Suprapubic skin (tissue), 4 donors: ENCODE data around the gene PTPRN2. TPM values are rescaled to one million over a fixed set of nuclear protein-coding genes. Genes with fewer than 3 reads are reported as not detected.

Experiments
- DNase-seq, 2 donors: peaks; one replicate each; pipeline ENCODE4 v3.0.0-alpha.2; 2019; ENCODE audit warnings: low spot score in 2 of 2
- H3K27ac ChIP-seq: fragments of 200-600 bp; sonication (generic); one replicate; pipeline ENCODE4 v1.5.1; 2019
- H3K27me3 ChIP-seq: fragments of 200-600 bp; sonication (generic); one replicate; pipeline ENCODE4 v1.5.1; 2019
- H3K36me3 ChIP-seq: fragments of 200-600 bp; sonication (generic); one replicate; pipeline ENCODE4 v1.5.1; 2019
- H3K4me1 ChIP-seq: fragments of 200-600 bp; sonication (generic); one replicate; pipeline ENCODE4 v1.5.1; 2019
- H3K4me3 ChIP-seq: fragments of 200-600 bp; sonication (generic); one replicate; pipeline ENCODE4 v1.5.1; 2019; ENCODE audit warnings: mild to moderate bottlenecking
- H3K9me3 ChIP-seq: fragments of 200-600 bp; sonication (generic); one replicate; pipeline ENCODE4 v1.5.1; 2019
- EP300 ChIP-seq: sonication (generic); formaldehyde crosslinking; IDR thresholded peaks from one replicate; pipeline ENCODE4 v1.6.1; 2017; ENCODE audit warnings: antibody characterized with exemption
- POLR2A ChIP-seq, 2 donors: fragments of 450-650 bp; IDR thresholded peaks; one replicate each; pipeline ENCODE4 v1.6.1; 2017; ENCODE audit warnings: antibody characterized with exemption in 2 of 2, mild to moderate bottlenecking in 2 of 2, moderate library complexity in 2 of 2
- POLR2AphosphoS5 ChIP-seq, 3 donors: sonication (generic); formaldehyde crosslinking; IDR thresholded peaks; one replicate each; pipeline ENCODE4 v1.6.1; 2017; ENCODE audit warnings: antibody characterized with exemption in 3 of 3
- WGBS: methylation state at CpG from one replicate; pipeline ENCODE4 v1.1.5; 2018; 5-methylcytosine and 5-hydroxymethylcytosine counted together
- total RNA-seq, 4 donors: library from RNA; depleted of rRNA; stranded (reverse); fragments of >200 nt; gene quantifications; one replicate each; pipeline ENCODE4 v1.1.0, GENCODE V29; 2016
- TF ChIP-seq, protein P1 (sequence below), 2 donors: fragments of 200-600 bp in 1 of 2; fragments of 450-650 bp in 1 of 2; sonication (generic) in 1 of 2; IDR thresholded peaks; one replicate each; pipeline ENCODE4 v1.5.1; 2016 to 2019; ENCODE audit warnings: antibody characterized with exemption in 2 of 2, mild to moderate bottlenecking in 1 of 2, moderate library complexity in 1 of 2

Gene PTPRN2
- total RNA-seq, 4 donors from 2014 or later, result 0.23 to 1.8 (median 1.3) TPM

DNA sequence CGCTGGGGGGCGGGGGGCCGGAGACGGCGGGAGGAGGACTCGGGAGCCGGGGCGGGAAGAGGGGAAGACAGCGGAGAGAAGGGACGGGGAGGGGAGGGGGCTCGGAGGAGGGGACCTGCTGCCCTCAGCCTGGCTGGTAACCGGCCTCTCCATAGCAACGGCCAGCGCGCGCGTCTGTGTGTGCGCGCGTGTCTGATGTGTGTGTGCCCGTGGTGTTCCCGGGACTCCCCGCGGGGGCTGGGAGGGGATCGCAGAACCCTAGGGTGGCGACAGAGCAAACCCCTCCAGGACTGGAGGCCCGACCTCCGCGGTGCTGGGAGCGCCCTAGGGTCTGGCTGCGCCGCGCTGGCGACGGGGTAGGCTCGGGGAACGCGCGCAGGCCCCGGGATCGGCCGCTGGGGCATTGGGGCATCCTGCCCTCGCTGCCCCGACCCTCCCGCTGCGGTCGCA lies 894.5 kb downstream of the PTPRN2 start:
- DNase-seq, result no peak
- no peak overlapping the region for H3K27ac ChIP-seq
- H3K9me3 ChIP-seq, result no peaks in the 10 kb centered on the region
- TF ChIP-seq EP300, result no peak
- TF ChIP-seq POLR2A (IDR thresholded peaks at IDR 0.05), result no peak
- TF ChIP-seq, protein P1, sequence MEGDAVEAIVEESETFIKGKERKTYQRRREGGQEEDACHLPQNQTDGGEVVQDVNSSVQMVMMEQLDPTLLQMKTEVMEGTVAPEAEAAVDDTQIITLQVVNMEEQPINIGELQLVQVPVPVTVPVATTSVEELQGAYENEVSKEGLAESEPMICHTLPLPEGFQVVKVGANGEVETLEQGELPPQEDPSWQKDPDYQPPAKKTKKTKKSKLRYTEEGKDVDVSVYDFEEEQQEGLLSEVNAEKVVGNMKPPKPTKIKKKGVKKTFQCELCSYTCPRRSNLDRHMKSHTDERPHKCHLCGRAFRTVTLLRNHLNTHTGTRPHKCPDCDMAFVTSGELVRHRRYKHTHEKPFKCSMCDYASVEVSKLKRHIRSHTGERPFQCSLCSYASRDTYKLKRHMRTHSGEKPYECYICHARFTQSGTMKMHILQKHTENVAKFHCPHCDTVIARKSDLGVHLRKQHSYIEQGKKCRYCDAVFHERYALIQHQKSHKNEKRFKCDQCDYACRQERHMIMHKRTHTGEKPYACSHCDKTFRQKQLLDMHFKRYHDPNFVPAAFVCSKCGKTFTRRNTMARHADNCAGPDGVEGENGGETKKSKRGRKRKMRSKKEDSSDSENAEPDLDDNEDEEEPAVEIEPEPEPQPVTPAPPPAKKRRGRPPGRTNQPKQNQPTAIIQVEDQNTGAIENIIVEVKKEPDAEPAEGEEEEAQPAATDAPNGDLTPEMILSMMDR (IDR thresholded peaks at IDR 0.05), result no peak
- no peak for TF ChIP-seq POLR2AphosphoS5 (IDR thresholded peaks at IDR 0.05)
- no CpG with 5 or more reads among the region's 47 CpGs for WGBS
- H3K36me3 ChIP-seq, result no peaks in the 10 kb centered on the region
- peaks cover 74% of the 10 kb centered on the region for H3K27me3 ChIP-seq
- no peak overlapping the region for H3K4me3 ChIP-seq
- H3K4me1 ChIP-seq, result peaks cover 46% of the 10 kb centered on the region

DNA sequence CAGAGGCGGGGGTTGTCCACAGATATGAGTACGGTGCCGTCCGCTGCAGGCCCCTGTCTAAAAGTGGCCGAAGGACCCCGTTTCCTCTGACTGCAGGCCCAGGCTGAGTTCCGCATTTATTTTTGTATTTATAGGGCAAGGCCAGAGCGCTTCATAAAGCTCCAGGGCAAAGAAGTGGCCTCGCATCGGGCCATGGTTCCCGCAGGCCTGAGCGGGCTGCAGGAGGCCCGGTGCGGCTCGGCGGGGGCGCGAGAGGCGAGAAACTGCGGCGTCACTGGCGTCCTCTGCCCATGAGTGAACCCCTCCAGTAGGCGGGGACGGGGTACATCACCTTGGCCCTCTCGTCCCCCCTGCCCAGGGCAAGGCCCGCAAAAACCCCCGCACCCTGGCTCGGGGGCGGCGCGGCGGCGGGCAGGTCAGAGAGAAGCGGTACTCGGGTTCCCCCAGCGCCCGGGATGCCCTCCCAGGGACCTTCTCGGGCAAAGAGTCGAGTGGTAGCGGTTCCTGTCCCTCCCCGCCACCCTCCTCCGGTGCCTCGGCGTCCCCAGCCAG lies 895.1 kb downstream of the PTPRN2 start:
- no peak for TF ChIP-seq POLR2A (IDR thresholded peaks at IDR 0.05)
- Histone ChIP-seq H3K4me3 (no peak overlapping the region), H3K27ac (no peak overlapping the region), H3K9me3 (no peaks in the 10 kb centered on the region), H3K4me1 (peaks cover 46% of the 10 kb centered on the region), H3K27me3 (peaks cover 74% of the 10 kb centered on the region), H3K36me3 (no peaks in the 10 kb centered on the region)
- 18% methylated on average over 25 of the region's 44 CpGs for WGBS
- peak in 1 of 2 donors; percentile 64 for DNase-seq

DNA sequence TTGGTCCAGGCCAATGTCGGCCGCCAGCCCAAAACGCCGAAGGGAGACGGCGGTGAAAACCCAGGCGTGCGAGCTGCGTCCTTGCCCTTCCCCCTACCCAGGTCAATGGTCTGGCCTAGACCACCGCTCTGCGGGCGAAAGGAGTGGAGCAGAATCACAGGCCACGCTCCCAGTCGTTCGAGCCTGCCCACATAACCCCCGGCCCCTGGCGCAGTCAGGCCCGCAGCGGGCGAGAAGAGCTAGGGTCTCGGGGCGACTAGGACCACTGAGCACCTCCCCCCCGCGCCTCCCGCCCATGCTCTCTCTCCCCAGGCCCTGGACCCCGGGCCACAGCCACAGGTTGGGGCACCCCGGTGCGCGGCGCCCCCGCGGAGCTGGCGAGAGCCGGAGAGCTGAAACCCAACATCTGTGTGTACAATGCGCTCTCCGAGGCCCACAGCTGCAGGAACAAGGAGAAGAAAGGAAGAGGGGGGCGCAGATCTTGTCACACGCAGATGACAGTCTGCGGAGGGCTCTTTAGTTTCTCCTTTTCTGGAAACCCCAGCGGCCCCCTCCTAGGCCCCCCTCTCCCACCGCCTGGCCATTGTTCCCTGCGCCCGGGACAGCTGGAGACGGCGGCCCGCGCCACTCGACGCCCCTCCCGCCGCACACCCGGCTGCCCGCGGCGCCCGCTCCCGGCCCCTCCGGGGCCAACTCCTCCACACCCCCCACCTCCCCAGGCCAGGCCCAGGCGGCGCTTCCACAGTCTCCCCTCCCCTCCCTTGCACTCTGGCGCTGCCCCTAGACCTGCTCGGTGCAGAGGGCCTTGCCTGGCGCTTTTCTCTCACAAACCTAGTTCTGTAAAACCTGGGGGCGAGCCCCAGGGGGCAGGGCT lies 895.8 kb downstream of the PTPRN2 start:
- no peaks in the 10 kb centered on the region for H3K9me3 ChIP-seq
- no peak overlapping the region for H3K27ac ChIP-seq
- no peak for TF ChIP-seq POLR2AphosphoS5 (IDR thresholded peaks at IDR 0.05)
- TF ChIP-seq EP300, result no peak
- TF ChIP-seq, protein P1 (IDR thresholded peaks at IDR 0.05), result no peak
- TF ChIP-seq POLR2A (IDR thresholded peaks at IDR 0.05), result no peak
- 12% methylated on average over 12 of the region's 64 CpGs for WGBS
- H3K4me1 ChIP-seq, result peaks cover 46% of the 10 kb centered on the region
- no peaks in the 10 kb centered on the region for H3K36me3 ChIP-seq
- DNase-seq, result peak in 1 of 2 donors; percentile 77
- H3K27me3 ChIP-seq, result peaks cover 81% of the 10 kb centered on the region
- H3K4me3 ChIP-seq, result peak overlapping the region; percentile 43

DNA sequence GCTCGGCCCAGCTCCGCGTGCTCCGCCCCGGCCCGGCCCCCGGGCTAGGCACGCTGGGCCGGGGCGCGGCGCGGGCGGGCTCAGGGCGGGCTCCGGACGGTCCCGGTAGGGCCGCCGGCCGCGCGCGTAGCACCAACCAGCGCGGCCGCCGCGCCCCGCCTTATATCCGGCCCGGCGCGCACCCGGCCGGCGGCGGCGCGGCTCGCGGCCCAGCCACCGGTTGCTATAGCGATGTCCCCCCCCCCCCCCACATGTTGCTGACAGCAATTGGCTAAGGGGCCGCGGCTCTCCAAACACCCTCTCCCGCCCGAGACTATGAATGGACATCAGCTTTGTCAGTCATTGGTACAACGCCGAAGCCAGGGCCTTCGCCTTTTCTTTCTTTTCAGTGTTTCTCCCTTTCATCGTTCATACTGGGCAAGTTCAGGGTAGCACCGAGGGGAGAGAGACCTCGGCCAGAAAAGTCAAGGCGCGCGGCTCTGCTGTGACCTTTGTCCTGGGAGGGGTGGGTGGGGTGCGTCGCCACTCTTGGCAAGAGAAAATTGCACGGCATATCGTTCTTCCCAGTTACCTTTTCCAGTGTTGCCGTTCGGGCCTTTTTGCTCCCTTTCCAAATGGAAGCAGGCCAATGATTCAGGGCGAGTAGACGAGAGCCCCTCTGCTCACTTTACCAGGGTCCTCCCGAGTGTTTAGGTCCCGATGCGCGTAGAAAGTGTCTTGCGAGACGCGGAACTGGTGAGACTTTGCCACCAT lies 896.6 kb downstream of the PTPRN2 start:
- no peak overlapping the region for H3K27ac ChIP-seq
- TF ChIP-seq POLR2AphosphoS5 (IDR thresholded peaks at IDR 0.05), result no peak
- no peak for TF ChIP-seq EP300
- no peak for TF ChIP-seq POLR2A (IDR thresholded peaks at IDR 0.05)
- TF ChIP-seq, protein P1 (IDR thresholded peaks at IDR 0.05), result no peak
- peaks cover 46% of the 10 kb centered on the region for H3K4me1 ChIP-seq
- WGBS, result 5% methylated on average over 26 of the region's 72 CpGs
- no peaks in the 10 kb centered on the region for H3K36me3 ChIP-seq
- DNase-seq, result peak; percentile 36 to 59
- peak overlapping the region; percentile 43 for H3K4me3 ChIP-seq
- no peaks in the 10 kb centered on the region for H3K9me3 ChIP-seq
- H3K27me3 ChIP-seq, result peaks cover 87% of the 10 kb centered on the region

DNA sequence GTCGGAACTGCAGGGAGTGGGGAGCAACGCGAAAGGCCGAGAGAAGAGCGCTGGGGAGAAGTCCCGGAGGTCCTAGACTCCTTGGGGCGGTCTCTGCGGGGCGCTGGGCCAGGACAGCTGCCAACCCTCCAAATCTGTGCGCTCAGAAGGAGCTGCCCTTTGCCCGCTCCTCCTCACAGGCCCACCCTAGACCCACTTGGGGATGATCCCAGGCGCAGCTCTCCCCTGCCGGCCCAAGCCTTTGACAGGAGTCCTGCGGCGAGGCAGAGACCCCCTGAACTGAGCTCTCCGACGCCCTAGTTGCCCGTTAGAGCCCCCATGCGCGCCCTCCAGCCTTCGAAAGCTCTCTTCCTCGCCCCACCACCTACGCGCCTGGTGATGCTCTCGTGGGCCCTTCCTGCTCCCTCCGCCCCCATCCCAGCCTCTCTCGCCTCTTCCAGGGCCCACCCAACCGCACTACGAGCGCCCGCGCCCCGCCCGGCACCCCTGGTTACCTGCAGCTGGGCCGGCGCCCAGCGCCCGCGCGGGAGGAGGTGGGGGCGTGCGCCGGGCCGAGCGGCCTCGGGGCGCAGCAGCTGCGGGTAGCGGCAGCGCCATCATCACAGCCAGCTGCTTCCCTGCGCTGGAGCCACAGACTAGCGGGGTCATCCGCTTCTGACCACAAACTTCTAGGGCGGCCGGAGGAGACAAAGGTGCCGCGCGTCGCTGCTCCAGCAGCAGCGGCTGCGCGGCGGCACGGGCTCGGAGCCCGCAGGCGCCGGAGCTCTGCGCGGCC lies 897.4 kb downstream of the PTPRN2 start:
- H3K4me3 ChIP-seq, result peak overlapping the region; percentile 43
- no peak overlapping the region for H3K27ac ChIP-seq
- H3K9me3 ChIP-seq, result no peaks in the 10 kb centered on the region
- 2% methylated on average over 25 of the region's 70 CpGs for WGBS
- no peaks in the 10 kb centered on the region for H3K36me3 ChIP-seq
- peak; percentile 28 to 59 for DNase-seq
- H3K4me1 ChIP-seq, result peaks cover 50% of the 10 kb centered on the region
- TF ChIP-seq POLR2AphosphoS5 (IDR thresholded peaks at IDR 0.05) (no peak), EP300 (no peak), POLR2A (IDR thresholded peaks at IDR 0.05) (no peak)
- TF ChIP-seq, protein P1 (IDR thresholded peaks at IDR 0.05), result no peak
- peaks cover 91% of the 10 kb centered on the region for H3K27me3 ChIP-seq
